WTC11 (cell line): ENCODE data around the gene UBE2F.

Experiments
- ATF1 ChIP-seq: sonication (generic); formaldehyde crosslinking; IDR thresholded peaks from 2 replicates; pipeline ENCODE4 v1.8.1; 2023; ENCODE audit warnings: mild to moderate bottlenecking, moderate library complexity, missing genetic modification reagents
- CREB1 ChIP-seq: sonication (generic); formaldehyde crosslinking; IDR thresholded peaks from 2 replicates; pipeline ENCODE4 v1.8.0; 2023; ENCODE audit warnings: mild to moderate bottlenecking, missing genetic modification reagents
- E2F1 ChIP-seq: sonication (generic); formaldehyde crosslinking; IDR thresholded peaks from 2 replicates; pipeline ENCODE4 v1.8.0; 2022; ENCODE audit warnings: mild to moderate bottlenecking, missing genetic modification reagents
- ESRRA ChIP-seq: sonication (generic); formaldehyde crosslinking; IDR thresholded peaks from 2 replicates; pipeline ENCODE4 v1.8.1; 2022; ENCODE audit warnings: mild to moderate bottlenecking, missing genetic modification reagents, borderline replicate concordance
- FOXP1 ChIP-seq: sonication (generic); formaldehyde crosslinking; IDR thresholded peaks from 2 replicates; pipeline ENCODE4 v1.8.0; 2022; ENCODE audit warnings: missing genetic modification reagents, mild to moderate bottlenecking, moderate library complexity, borderline replicate concordance
- JUN ChIP-seq: sonication (generic); formaldehyde crosslinking; IDR thresholded peaks from 2 replicates; pipeline ENCODE4 v1.8.0; 2023; ENCODE audit warnings: mild to moderate bottlenecking, missing genetic modification reagents
- MYBL2 ChIP-seq: sonication (generic); formaldehyde crosslinking; IDR thresholded peaks from 2 replicates; pipeline ENCODE4 v1.8.1; 2023; ENCODE audit warnings: mild to moderate bottlenecking, moderate library complexity, missing genetic modification reagents
- NR1H2 ChIP-seq: sonication (generic); formaldehyde crosslinking; IDR thresholded peaks from 2 replicates; pipeline ENCODE4 v1.9.0; 2021; ENCODE audit warnings: mild to moderate bottlenecking, moderate library complexity, missing genetic modification reagents
- SP1 ChIP-seq: sonication (generic); formaldehyde crosslinking; conservative IDR thresholded peaks from 2 replicates; pipeline ENCODE4 v1.8.1; 2022; ENCODE audit warnings: missing genetic modification reagents
- TCF7 ChIP-seq: sonication (generic); formaldehyde crosslinking; IDR thresholded peaks from 2 replicates; pipeline ENCODE4 v1.8.0; 2022; ENCODE audit warnings: mild to moderate bottlenecking, low read depth, missing genetic modification reagents, moderate library complexity
- ZNF263 ChIP-seq: sonication (generic); formaldehyde crosslinking; IDR thresholded peaks from 2 replicates; pipeline ENCODE4 v1.8.1; 2022; ENCODE audit warnings: low read depth, mild to moderate bottlenecking, moderate library complexity, missing genetic modification reagents
- TF ChIP-seq, protein P1 (sequence below): fragments of 200-600 bp; IDR thresholded peaks from 2 replicates; pipeline ENCODE4 v1.8.0; 2022; ENCODE audit warnings: antibody characterized with exemption
- TF ChIP-seq, protein P2 (sequence below): sonication (generic); formaldehyde crosslinking; IDR thresholded peaks from 2 replicates; pipeline ENCODE4 v1.8.1; 2022; ENCODE audit warnings: low read depth, missing genetic modification reagents, borderline replicate concordance
- TF ChIP-seq, protein P3 (sequence below): sonication (generic); formaldehyde crosslinking; conservative IDR thresholded peaks from 2 replicates; pipeline ENCODE4 v1.8.1; 2022; ENCODE audit warnings: mild to moderate bottlenecking, missing genetic modification reagents

DNA sequence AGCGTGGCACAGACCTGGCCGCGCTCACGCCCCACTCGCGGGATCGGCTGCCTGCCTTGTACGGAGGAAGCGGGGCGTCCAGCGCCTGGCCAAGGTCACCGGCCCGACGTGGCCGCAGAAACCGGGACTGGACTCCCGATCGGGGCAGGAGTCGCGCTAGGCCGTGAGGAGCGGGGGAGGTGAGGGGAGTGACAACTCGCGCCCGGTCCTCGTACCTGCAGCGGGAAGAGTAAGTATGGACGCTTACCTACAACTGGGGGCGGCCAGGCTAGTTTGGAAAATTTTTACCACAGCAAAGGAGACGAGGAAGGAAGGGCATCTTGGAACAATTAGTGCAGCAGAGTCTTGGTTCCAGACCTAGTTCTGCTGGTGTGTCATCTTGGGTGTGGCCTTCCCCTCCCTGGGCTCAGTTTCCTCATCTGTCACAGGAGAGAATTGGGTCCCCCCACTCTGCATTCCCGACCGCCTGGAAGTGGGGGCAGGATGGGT lies 693 bp downstream of the UBE2F start:
- TF ChIP-seq, protein P1, sequence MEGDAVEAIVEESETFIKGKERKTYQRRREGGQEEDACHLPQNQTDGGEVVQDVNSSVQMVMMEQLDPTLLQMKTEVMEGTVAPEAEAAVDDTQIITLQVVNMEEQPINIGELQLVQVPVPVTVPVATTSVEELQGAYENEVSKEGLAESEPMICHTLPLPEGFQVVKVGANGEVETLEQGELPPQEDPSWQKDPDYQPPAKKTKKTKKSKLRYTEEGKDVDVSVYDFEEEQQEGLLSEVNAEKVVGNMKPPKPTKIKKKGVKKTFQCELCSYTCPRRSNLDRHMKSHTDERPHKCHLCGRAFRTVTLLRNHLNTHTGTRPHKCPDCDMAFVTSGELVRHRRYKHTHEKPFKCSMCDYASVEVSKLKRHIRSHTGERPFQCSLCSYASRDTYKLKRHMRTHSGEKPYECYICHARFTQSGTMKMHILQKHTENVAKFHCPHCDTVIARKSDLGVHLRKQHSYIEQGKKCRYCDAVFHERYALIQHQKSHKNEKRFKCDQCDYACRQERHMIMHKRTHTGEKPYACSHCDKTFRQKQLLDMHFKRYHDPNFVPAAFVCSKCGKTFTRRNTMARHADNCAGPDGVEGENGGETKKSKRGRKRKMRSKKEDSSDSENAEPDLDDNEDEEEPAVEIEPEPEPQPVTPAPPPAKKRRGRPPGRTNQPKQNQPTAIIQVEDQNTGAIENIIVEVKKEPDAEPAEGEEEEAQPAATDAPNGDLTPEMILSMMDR, result no peak
- no peak for TF ChIP-seq E2F1 (CRISPR knock-in tag)
- no peak for TF ChIP-seq MYBL2 (CRISPR knock-in tag)
- no peak for TF ChIP-seq JUN (CRISPR knock-in tag)
- TF ChIP-seq, protein P2, sequence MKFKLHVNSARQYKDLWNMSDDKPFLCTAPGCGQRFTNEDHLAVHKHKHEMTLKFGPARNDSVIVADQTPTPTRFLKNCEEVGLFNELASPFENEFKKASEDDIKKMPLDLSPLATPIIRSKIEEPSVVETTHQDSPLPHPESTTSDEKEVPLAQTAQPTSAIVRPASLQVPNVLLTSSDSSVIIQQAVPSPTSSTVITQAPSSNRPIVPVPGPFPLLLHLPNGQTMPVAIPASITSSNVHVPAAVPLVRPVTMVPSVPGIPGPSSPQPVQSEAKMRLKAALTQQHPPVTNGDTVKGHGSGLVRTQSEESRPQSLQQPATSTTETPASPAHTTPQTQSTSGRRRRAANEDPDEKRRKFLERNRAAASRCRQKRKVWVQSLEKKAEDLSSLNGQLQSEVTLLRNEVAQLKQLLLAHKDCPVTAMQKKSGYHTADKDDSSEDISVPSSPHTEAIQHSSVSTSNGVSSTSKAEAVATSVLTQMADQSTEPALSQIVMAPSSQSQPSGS, result no peak
- TF ChIP-seq TCF7 (CRISPR knock-in tag), result no peak
- no peak for TF ChIP-seq ESRRA (CRISPR knock-in tag)
- TF ChIP-seq, protein P3, sequence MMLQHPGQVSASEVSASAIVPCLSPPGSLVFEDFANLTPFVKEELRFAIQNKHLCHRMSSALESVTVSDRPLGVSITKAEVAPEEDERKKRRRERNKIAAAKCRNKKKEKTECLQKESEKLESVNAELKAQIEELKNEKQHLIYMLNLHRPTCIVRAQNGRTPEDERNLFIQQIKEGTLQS (CRISPR knock-in tag), result no peak
- no peak for TF ChIP-seq NR1H2 (CRISPR knock-in tag)
- TF ChIP-seq CREB1 (CRISPR knock-in tag), result no peak
- TF ChIP-seq ZNF263, result no peak
- no peak for TF ChIP-seq SP1
- no peak for TF ChIP-seq FOXP1
- TF ChIP-seq ATF1 (CRISPR knock-in tag), result no peak
